Measurements from ENCODE around the gene OGFOD3.
"Not testable (repeated sequence)": the region's sequence is repeated elsewhere in the genome, so short reads cannot be mapped to it uniquely, and the experiment has no call there.

Gene OGFOD3

DNA sequence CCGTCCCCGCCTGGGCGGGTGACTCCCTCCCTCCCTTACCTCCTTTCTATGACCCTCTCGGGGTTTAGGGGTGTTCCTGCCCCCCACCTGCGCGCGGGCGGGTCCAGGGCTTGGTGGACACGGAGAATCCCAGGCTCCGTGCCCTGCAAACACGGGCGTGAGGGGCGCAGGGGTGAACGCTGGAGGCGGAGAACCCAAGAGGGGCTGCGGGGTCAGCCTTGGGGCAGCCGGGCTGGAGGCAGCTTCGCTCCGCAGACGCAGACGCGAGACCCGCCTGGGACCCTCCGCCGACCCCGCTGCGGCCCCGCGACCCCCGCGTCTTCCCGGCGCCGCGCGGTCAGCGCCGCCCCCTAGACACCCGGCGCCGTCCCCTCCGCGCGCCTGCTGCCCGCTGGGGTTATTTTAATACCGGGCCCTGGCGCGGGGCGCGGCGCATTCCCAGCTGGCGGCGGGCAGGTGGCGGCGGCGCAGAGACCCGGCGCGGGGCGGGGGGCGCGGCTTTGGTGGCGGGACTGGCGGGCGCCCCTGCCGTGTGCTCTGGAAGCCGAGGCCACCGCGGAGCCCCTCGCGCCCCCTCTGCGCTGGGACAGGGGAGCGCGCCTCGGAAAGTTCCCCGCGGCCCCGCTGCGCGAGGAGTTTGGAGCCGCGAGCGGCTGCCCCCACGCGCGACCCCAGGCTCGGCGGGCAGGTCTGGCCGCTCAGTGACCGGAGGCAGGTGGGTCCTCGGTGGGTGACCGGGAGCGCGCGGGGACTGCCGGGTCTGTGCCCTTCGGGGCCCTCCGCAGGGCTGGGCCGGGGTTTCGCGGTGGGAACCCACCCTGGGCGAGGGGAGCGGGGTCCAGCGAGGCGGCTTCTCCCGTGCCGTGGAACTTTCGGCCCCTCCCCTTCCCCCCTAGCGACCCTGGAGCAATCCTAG, 46.8 kb downstream of the OGFOD3 start, which contains the start of gene UTS2R:
TSS of gene UTS2R (plus strand) at position 433 of the 916 bp plus-strand sequence. CDS start 2,560 bp downstream, outside the sequence.
- DNase-seq = no peak

DNA sequence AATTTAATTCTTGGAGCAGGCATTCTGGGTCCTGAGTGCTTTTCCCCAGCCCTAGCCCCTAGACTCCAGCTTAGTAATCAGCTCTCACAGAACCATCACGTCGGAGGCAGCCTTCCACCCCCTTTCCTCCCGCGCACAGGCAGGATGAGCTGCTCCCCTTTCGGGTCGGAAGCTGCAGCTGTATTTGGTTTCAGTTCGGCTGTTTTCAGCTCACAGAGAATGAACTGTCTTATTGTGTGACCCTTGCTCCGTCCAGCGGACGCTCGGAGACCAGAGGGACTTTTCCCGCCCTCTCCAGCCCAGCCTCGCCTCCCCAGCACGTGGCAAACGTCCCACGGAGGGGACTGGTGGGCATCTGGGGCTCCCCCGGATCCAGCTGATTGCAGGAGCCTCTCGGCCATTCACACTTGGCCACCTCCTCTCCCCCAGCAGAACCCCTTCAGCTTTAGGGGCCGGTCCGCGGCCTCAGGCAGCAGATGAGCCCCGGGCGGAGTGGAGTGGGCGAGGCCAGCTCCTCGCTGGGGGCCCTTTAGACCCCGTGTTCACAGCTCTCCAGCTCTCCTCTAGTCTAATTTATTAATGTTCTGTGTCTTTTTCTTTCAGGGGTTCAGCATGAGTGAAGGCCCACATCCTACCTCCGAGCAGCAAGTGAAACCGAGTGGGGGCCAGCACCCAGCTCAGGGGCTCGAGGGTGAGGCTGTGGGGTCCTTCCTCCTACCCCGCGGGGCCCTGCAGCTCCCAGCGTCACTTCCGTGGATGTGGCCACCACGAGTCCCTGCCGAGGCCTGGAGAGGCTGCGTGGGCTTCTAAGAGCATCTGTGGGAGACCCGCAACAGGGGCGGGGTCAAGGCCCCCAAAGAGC, 47.7 kb downstream of the OGFOD3 start:
- DNase-seq = peak; percentile 85

DNA sequence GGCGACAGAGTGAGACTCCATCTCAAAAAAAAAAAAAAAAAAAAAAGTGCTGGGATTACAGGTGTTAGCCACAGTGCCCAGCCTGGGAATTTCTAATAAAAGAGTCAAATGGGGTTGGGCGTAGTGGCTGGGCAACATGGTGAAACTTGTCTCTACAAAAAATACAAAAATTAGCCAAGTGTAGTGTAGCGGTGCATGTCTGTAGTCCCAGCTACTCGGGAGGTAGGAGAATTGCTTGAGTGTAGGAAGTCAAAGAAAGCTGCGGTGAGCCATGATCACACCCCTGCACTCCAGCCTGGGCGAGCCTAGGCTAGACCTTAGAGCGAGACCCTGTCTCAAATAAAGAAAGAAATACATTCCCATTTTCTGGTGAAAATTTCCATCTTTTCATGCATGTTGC, 49.2 kb downstream of the OGFOD3 start:
- DNase-seq = no peak

DNA sequence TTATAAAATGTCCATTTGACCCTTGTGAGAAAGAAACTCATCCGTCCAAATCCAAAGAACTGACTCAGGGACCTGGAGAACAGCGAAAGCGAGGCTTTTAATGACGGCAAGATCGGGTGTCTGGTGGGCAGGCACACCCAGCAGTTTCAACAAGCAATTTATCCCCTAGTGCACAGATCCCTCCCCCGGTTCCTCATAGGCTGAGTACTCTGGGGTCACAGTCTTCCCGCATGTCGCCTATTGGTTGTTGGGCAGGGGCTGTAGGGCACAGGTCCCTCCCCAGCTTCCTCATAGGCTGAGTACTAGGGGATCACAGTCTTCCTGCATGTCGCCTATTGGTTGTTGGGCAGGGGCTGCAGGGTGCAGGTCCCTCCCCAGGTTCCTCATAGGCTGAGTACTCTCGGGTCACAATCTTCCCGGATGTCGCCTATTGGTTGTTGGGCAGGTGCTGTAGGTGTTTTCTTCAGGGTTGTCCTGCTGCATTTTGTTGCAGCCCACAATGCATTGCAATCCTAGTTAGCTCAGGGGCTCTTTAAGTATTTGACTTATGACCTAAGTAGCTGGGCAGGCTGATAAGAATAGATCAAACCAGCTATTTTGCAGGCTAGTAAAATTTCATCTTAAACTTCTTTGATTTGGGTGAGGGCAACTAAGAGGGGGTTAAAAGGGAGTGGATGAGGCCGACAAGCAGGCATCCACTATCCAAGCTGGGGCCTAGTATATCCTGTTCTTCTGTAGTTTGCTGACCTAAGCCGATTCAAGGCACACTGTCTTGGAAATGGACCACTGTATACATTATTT, 50.5 kb downstream of the OGFOD3 start:
- no peak for DNase-seq

DNA sequence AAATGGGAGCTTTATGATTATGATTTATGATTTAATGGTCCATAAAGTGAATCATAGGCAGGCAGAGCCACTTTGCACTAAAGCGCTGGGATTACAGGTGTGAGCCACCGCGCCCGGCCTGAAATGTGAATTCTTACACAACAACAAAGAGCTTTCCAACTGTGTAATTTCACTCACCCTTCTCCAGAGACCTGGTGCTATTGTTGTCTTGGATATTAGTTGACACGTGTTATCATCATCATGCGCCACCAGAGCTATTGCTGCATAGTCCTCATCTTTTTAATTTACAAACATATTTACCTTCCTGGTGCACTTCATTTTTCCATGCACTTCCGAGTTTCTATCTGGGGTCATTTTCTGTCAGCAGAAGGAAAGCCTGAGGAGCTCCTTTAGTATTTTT, 51.6 kb downstream of the OGFOD3 start:
- no peak for DNase-seq

DNA sequence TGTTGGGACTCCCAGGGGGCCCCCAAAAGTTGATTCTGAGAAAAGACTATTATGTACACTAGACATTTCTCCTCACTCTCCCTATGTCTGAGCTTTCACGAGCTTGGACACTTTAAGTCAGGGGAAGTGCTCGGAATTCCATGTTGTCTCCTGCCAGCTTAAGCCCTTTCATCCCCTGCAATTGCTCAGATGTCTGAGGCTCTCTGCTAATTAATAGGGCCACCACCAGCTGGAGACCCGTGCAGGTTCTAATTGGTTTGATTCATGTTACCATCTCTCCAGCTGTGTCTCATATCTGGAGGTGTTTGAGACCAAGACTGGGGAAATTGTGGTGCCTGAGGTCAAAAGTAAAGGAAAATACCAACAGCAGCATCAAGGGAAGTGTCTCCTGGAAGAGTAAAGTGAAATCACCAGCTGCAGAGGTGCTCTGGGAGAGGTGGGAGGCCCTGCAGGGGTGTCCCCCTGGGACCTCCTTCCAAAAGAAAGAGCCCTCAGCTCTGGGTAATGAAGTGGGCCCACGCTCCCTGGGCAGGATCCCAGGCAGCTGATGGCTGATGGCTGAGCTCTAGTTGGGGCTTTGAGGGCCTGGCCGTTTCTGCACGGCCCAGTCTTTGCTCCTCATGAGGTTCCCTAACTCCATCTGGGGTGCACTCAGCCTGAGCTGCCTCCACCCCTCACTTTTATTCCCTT, 52.6 kb downstream of the OGFOD3 start:
- no peak for DNase-seq

DNA sequence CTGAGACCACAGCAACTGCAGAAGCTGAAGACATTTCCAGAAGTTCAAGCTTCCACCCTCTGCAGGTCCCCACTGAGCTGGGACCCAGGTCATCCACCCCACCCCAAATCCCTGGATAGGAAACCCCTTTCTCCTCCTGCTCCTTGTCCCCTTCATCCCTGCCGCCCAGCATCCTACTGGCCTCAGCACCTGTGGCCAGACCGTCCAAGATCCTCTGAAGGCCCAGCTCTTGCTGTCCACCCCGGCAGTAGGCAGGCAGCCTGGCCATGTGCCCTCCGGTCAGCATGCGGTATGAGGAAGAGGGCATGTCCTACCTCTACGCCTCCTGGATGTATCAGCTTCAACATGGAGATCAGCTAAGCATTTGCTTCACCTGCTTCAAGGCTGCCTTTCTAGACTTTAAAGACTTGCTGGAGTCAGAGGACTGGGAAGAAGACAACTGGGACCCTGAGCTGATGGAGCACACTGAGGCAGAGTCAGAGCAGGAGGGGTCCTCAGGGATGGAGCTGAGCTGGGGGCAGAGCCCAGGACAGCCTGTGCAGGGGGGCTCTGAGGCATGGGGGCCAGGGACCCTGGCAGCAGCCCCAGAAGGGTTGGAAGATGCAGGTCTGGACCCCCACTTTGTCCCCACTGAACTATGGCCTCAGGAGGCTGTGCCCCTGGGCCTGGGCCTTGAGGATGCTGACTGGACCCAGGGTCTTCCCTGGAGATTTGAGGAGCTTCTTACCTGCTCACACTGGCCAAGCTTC, 56.3 kb downstream of the OGFOD3 start:
- DNase-seq = no peak

DNA sequence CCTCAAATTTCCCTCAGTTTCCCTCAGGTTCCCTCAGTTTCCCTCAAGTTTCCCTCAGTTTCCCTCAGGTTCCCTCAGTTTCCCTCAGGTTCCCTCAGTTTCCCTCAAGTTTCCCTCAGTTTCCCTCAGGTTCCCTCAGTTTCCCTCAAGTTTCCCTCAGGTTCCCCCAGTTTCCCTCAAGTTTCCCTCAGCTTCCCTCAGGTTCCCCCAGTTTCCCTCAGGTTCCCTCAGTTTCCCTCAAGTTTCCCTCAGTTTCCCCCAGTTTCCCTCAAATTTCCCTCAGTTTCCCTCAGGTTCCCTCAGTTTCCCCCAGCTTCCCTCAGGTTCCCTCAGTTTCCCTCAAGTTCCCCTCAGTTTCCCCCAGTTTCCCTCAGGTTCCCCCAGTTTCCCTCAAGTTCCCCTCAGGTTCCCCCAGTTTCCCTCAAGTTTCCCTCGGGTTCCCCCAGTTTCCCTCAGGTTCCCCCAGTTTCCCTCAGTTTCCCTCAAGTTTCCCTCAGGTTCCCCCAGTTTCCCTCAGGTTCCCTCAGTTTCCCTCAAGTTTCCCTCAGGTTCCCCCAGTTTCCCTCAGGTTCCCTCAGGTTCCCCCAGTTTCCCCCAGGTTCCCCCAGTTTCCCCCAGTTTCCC, 58.8 kb downstream of the OGFOD3 start:
- not testable (repeated sequence) for DNase-seq

DNA sequence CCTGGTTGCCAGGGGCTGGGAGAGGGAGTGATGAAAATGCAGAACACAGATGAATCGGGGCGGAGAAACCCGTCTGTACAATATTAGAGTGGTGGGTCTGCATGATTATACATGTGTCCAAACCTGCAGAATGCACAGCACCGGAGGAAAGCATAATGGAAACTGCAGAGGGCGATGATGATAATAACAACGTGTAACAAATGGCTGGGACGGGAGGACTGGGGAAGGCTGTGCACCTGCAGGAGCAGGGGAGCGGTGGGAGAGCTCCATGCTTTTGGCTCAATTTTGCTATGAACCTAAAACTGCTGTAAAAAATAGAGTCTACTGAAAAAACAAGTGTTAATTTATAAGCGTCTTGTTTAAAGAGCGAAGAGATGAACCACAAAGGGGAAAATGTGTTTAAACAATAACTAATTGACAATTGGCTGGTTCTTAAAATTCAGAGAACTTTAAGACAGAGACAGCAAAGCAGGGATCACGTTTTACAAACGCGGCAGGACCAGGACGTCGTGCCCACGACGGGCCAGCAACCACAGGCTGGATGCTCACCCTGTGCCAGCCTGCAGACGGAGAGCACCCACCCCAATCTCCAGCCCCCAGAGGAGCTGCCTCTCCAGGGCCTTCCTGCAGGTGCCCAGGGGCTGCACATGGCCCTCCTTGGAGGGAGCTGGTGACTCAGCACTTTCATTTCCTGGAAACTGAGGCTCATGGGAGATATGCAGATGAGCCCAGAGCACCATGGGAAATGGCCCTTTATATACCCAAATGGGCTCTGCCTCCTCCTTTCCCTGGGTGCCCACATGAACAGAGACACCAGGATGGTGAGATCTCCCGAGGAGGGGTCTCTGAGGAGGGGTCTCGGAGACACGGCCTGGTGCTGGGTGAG, 59.7 kb downstream of the OGFOD3 start, which contains the start of gene TEX19:
TSS of gene TEX19 (plus strand) at position 783 of the 886 bp plus-strand sequence. CDS start 2,904 bp downstream, outside the sequence.
- DNase-seq = peak; percentile 58

DNA sequence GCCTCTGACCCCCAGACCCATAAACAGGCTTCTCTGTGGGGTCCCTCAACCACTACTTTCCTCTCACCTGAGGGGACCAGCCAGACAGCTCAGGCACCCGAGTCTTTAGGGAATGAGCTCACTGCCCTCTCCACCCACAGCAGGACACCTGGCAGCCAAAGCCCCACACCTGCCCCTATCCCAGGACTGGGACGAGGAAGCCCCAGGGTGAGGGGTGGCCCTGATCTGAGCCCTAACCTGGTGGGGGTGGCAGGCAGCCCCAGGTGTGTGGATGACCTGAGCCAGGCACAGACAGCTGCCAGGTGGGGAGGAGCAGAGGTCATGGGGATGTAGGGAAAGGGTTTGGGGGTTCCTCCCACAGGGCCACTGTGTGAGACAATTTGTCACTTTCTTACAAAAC, 61.0 kb downstream of the OGFOD3 start:
- DNase-seq = peak; percentile 83

DNA sequence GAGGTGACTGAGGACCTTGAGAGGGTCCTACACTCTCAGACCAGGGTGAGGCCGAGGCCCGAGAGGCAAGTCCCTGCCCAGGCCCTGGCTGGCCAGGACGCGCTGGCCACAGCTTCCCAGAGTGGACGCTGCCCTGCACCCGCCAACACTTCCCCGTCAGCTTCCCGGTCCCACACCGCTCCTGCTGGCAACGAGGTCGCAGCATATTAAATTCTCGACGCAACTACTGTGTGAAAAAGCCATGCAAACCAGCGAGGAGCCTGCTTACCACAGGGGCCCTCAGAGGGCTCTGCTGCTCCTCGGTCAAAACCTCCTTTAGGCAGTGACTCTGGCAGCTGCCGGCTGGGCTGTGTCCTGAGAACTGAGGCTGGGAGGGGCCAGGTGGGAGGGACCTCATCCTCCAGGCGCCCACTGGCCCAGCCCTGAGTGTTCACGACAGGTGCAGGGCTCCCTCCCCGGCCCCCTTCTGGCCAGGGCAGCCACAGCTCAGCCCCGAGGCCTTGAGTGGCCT, 61.5 kb downstream of the OGFOD3 start:
- peak; percentile 95 for DNase-seq

DNA sequence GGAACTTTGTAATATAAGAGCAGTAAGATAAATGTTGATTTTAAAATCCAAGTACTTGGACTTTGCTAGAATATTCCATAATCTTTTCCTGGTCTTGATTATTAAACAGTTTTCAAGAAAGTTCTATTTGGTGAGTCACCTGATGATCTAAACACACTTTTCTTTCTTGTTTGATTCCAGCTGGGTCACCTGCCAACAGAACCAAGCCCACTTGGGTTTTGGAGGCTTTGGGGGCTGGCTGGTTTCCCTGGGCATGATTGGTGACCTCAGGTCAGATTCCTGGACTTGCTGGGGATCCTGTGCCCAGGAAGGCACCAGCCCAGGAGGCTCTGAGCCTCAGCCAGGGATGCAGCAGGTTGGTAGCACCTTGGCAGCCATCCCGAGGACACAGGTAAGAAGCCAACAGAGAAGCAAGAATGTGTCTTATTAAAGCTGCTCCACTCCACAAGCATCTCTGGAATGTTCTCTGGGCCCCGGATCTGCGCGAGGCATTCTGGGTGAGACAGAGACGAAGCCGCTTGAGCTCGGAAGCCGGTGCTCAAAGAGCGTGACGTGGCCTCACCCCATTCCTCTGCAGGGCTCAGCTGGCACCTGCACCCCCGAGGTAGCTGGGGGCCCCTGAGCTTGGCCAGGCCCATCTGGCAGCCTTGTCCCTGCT, 62.5 kb downstream of the OGFOD3 start:
- DNase-seq = no peak

DNA sequence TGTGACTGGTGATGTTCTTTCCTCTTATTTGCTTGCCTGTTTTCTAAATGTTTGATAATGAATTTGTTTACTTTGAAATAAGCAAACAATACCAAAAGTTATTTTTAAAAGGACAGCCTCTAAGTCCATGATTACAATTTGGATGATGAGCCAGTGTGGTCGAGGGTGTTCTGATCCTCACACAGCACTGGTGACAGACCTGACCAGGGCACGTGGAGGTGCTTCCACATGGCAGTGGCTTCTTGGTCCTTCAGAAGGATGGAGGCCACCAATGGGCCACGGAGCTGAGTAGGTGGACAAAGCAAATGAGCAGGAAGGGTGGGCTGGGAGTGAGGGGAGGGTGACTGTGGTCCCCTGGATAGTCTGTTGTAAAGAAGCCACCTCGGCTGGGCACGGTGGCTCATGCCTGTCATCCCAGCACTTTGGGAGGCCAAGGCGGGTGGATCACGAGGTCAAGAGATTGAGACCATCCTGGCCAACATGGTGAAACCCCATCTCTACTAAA, 63.5 kb downstream of the OGFOD3 start:
- no peak for DNase-seq

DNA sequence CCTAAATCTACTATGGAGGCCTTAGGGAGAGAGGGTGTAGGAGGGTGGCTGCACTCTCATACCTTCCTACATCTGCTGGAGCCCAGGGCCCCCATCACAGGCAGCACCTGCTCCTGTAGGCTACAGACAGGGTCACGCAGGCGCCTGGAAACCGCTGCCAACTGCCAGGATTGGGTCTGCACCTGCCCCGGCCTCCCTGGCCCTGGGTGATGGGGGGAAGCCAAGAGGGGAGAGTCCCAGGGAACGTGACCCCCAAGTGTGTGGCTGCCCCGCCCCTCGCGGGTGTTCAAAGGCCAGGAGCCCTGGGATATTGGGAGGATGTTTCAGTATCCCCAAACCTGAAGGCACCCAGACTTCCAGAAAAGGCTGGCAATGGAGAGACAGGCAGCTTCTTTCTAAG, 64.9 kb downstream of the OGFOD3 start:
- peak; percentile 85 for DNase-seq

DNA sequence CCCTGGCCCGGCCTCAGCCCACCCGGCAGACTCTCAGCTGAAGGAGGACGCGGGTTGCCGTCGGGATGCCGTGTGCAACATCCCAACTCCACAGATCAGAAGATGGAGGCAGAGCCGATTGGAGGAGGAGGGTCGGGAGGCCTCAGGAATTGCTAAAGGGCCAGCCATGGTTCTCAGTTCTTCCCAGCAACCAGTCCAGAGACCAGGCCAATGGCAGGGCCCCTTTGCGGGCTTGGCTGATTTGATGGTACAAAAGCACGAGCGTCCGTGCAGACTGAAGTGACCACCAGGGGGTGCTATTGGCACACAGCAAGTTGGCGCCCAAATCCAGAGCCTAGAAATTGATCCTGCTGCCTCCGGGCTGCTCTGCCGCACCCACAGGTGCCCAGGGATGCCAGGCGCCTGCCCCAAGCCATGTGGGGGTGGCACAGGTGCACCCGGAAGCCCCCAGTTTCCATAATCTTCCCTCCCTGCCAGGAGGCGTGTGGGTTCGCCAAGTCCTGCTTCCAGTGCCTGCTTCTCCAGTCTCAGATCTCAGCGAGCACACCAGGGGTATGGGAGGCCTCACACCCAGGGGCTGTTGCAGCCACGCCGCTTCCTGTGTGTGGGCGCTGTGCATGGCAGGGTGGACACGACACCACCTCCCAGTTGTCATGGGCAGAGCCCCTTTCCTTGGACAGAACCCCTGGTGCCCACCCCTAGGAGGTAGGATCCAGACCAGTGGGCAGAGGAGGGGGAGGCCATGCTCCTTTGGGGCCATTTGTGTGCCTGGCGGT, 66.5 kb downstream of the OGFOD3 start:
- peak; percentile 94 for DNase-seq

DNA sequence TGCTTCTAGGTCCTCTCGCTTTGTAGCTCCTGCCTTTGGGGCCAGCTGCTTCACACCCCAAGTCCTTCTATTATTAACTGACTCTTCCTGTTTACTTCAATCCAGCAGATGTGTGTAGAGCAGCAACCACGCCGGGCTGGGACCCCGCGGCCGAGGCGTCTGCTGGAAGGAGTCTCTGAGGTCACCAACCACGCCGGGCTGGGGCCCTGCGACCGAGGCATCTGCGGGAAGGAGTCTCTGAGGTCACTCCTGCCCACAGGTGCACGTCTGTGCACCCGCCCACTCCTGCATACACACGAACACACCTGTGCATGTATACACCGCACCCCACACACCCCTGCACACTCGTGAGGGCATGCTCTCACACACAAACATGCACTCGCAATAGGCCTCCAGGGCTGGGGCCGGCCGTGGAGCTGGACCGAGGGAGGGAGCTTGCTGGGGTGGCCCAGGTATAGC, 67.1 kb downstream of the OGFOD3 start:
- DNase-seq = peak; percentile 98

DNA sequence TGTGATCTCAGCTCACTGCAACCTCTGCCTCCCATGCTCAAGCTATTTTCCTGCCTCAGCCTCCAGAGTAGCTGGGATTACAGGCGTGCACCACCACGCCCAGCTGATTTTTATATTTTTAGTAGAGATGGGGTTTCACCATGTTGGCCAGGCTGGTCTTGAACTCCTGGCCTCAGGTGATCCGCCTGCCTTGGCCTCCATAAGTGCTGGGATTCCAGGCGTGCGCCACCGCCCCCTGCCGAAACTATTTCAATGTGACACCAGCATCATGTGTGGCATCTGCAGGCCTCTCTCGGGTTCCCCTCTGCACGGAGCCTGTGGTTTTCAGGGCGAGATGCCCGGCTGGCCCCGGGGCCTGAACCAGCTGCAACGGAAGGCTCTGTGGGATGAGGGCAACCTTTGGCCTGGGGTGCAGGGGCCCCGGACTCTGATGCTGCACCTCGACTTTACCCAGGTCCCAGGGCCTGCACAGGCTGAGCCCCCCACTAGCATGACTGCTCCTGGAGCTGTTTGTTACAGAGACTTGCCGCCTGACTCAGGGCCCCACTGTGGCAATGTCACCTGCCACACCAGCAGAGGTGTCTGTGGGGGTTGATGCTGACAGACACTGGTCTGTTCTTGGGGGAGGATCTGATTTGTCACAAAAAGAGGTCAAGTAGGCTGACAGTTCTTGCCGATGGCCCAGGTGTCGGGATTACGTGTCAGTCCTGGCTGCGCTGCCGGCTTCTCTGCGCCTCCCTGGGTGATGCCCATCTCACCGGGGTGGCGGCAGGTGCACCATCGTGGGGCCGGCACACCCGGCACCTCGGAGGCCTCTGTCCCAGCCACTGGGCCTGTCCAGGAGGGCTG, 68.0 kb downstream of the OGFOD3 start:
- peak; percentile 96 for DNase-seq
